DND-41 (cell line): Measurements from ENCODE around the gene GTF2F2.

Experiments used
- EZH2 ChIP-seq: IDR thresholded peaks from 3 replicates; pipeline ENCODE4 v1.6.1; 2012; ENCODE audit warnings: borderline replicate concordance, low read depth, mild to moderate bottlenecking, moderate library complexity, low read length, inconsistent platforms; ENCODE audit not compliant: severe bottlenecking
- TF ChIP-seq, protein P1 (sequence below): IDR thresholded peaks from 2 replicates; pipeline ENCODE4 v1.5.1; 2012; ENCODE audit warnings: borderline replicate concordance, low read length, moderate library complexity, mild to moderate bottlenecking; ENCODE audit not compliant: poor library complexity, severe bottlenecking; ENCODE audit errors: extremely low read depth

DNA sequence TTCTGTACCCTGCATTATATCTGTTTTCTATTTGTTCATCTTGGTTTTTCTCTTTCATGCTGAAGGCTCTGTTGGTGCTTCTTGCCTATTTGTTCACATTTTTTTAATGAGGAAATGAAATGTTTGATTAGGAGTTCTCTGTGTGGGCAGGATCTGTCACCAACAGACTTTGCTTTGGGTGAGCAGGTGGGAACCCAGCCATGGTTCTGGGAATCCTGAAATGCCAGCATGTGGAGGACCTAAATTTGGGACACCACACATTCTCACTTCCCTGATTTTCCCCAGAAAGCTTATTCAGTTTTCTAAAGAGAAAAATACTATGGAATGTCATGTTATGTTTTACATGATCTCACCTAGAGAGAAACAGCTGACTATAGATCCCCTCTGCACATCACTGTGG, 186.7 kb downstream of the GTF2F2 start:
- TF ChIP-seq, protein P1, sequence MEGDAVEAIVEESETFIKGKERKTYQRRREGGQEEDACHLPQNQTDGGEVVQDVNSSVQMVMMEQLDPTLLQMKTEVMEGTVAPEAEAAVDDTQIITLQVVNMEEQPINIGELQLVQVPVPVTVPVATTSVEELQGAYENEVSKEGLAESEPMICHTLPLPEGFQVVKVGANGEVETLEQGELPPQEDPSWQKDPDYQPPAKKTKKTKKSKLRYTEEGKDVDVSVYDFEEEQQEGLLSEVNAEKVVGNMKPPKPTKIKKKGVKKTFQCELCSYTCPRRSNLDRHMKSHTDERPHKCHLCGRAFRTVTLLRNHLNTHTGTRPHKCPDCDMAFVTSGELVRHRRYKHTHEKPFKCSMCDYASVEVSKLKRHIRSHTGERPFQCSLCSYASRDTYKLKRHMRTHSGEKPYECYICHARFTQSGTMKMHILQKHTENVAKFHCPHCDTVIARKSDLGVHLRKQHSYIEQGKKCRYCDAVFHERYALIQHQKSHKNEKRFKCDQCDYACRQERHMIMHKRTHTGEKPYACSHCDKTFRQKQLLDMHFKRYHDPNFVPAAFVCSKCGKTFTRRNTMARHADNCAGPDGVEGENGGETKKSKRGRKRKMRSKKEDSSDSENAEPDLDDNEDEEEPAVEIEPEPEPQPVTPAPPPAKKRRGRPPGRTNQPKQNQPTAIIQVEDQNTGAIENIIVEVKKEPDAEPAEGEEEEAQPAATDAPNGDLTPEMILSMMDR, result no peak
- TF ChIP-seq EZH2, result no peak
